Skeletal muscle tissue (tissue), 4 donors: ENCODE measurements around the gene CAMKK1. TPM values are rescaled to one million over a fixed set of nuclear protein-coding genes. Genes with fewer than 3 reads are reported as not detected.
A peak's percentile ranks its signal among the peaks of the same experiment; 100 is the strongest.

ENCODE experiments used
- H3K27ac ChIP-seq: one replicate; pipeline ENCODE4 v1.7.0; 2013; ENCODE audit warnings: mild to moderate bottlenecking, low read depth, low read length, inconsistent platforms
- H3K27me3 ChIP-seq, 3 donors: one replicate each; pipeline ENCODE4 v1.7.0; 2013; ENCODE audit warnings: low read length in 3 of 3; ENCODE audit not compliant: control insufficient read depth in 3 of 3, insufficient read depth in 3 of 3
- H3K36me3 ChIP-seq, 3 donors: one replicate each; pipeline ENCODE4 v1.7.0; 2013; ENCODE audit warnings: low read length in 3 of 3; ENCODE audit not compliant: control insufficient read depth in 3 of 3, insufficient read depth in 3 of 3
- H3K4me1 ChIP-seq, 3 donors: one replicate each; pipeline ENCODE4 v1.7.0; 2013; ENCODE audit warnings: low read length in 3 of 3, mild to moderate bottlenecking in 3 of 3; ENCODE audit not compliant: control insufficient read depth in 3 of 3, insufficient read depth in 3 of 3
- H3K4me3 ChIP-seq, 3 donors: one replicate each; pipeline ENCODE4 v1.7.0; 2013; ENCODE audit warnings: low read length in 3 of 3
- H3K9ac ChIP-seq, 3 donors: one replicate each; pipeline ENCODE4 v1.7.0; 2013; ENCODE audit warnings: low read length in 3 of 3, mild to moderate bottlenecking in 3 of 3, moderate library complexity in 2 of 3, low read depth in 1 of 3
- H3K9me3 ChIP-seq, 3 donors: one replicate each; pipeline ENCODE4 v1.7.0; 2013; ENCODE audit warnings: low read length in 3 of 3; ENCODE audit not compliant: control insufficient read depth in 3 of 3
- total RNA-seq: library from RNA; depleted of rRNA; stranded (reverse); fragments of >200 nt; gene quantifications from one replicate; pipeline ENCODE4 v1.2.3, GENCODE V29; 2014
- donor health status: Osteomylitis.

CAMKK1 gene
- total RNA-seq, 1 donor from 2014 or later: 4.2 TPM

- H3K27ac ChIP-seq: no peak overlapping the region
- H3K36me3 ChIP-seq: no peaks in the 10 kb centered on the region
- H3K4me1 ChIP-seq: peaks cover 25 to 31% (median 27%) of the 10 kb centered on the region in 3 donors
- H3K9ac ChIP-seq: no peak overlapping the region
- H3K9me3 ChIP-seq: no peaks in the 10 kb centered on the region
- H3K27me3 ChIP-seq: no peaks in the 10 kb centered on the region
- no peak overlapping the region for H3K4me3 ChIP-seq
Observed at GRCh38 chr17:3897731-3898130, 4.9 kb upstream of the CAMKK1 start.

GRCh38 chr17:3896968-3897235 is 4.0 kb upstream of the CAMKK1 start:
- Histone ChIP-seq H3K4me3 (no peak overlapping the region), H3K9me3 (no peaks in the 10 kb centered on the region), H3K27ac (no peak overlapping the region), H3K36me3 (no peaks in the 10 kb centered on the region), H3K4me1 (peaks cover 27 to 37% (median 30%) of the 10 kb centered on the region in 3 donors), H3K27me3 (no peaks in the 10 kb centered on the region), H3K9ac (no peak overlapping the region)

GRCh38 chr17:3896108-3896967 is 3.5 kb upstream of the CAMKK1 start:
- no peak overlapping the region for H3K27ac ChIP-seq

GRCh38 chr17:3895354-3895753 is 2.5 kb upstream of the CAMKK1 start:
- H3K9ac ChIP-seq: no peak overlapping the region
- H3K36me3 ChIP-seq: no peaks in the 10 kb centered on the region
- no peak overlapping the region for H3K4me3 ChIP-seq
- H3K4me1 ChIP-seq: peaks cover 33 to 48% (median 43%) of the 10 kb centered on the region in 3 donors
- H3K27me3 ChIP-seq: no peaks in the 10 kb centered on the region
- H3K27ac ChIP-seq: peak overlapping the region; percentile 77
- no peaks in the 10 kb centered on the region for H3K9me3 ChIP-seq

More at GRCh38 chr17:3896108-3896967, 3.5 kb upstream of the CAMKK1 start:
- H3K9me3 ChIP-seq: no peaks in the 10 kb centered on the region
- H3K9ac ChIP-seq: no peak overlapping the region
- H3K4me3 ChIP-seq: no peak overlapping the region
- no peaks in the 10 kb centered on the region for H3K27me3 ChIP-seq
- H3K4me1 ChIP-seq: peaks cover 31 to 43% (median 34%) of the 10 kb centered on the region in 3 donors
- no peaks in the 10 kb centered on the region for H3K36me3 ChIP-seq

GRCh38 chr17:3894911-3895343 is 2.1 kb upstream of the CAMKK1 start:
- Histone ChIP-seq H3K4me3 (no peak overlapping the region), H3K36me3 (no peaks in the 10 kb centered on the region), H3K4me1 (peaks cover 37 to 53% (median 47%) of the 10 kb centered on the region in 3 donors), H3K27ac (peak overlapping the region; percentile 77), H3K9me3 (no peaks in the 10 kb centered on the region), H3K27me3 (no peaks in the 10 kb centered on the region), H3K9ac (no peak overlapping the region)

GRCh38 chr17:3894188-3894587 is 1.3 kb upstream of the CAMKK1 start:
- Histone ChIP-seq H3K4me3 (peak overlapping the region in 1 of 3 donors; percentile 31), H3K4me1 (peaks cover 42 to 60% (median 55%) of the 10 kb centered on the region in 3 donors), H3K27me3 (no peaks in the 10 kb centered on the region)

GRCh38 chr17:3893720-3894116 is 865 bp upstream of the CAMKK1 start:
- Histone ChIP-seq H3K9ac (peak overlapping the region in 2 of 3 donors; percentile 76 to 78), H3K4me3 (peak overlapping the region; percentile 56 to 79 (median 75)), H3K27me3 (no peaks in the 10 kb centered on the region), H3K36me3 (no peaks in the 10 kb centered on the region), H3K27ac (peak overlapping the region; percentile 77), H3K4me1 (peaks cover 47 to 64% (median 60%) of the 10 kb centered on the region in 3 donors), H3K9me3 (no peaks in the 10 kb centered on the region)

More at GRCh38 chr17:3894188-3894587, 1.3 kb upstream of the CAMKK1 start:
- peak overlapping the region; percentile 77 for H3K27ac ChIP-seq
- no peaks in the 10 kb centered on the region for H3K36me3 ChIP-seq
- peak overlapping the region in 1 of 3 donors; percentile 8 for H3K9ac ChIP-seq
- H3K9me3 ChIP-seq: no peaks in the 10 kb centered on the region

GRCh38 chr17:3892095-3892998 is 506 bp downstream of the CAMKK1 start:
- H3K4me3 ChIP-seq: peak overlapping the region; percentile 38 to 72 (median 67)
- H3K27ac ChIP-seq: no peak overlapping the region
- H3K9ac ChIP-seq: peak overlapping the region in 2 of 3 donors; percentile 32 to 64
- H3K36me3 ChIP-seq: no peaks in the 10 kb centered on the region
- no peaks in the 10 kb centered on the region for H3K9me3 ChIP-seq
- no peaks in the 10 kb centered on the region for H3K27me3 ChIP-seq
- peaks cover 51 to 76% (median 72%) of the 10 kb centered on the region in 3 donors for H3K4me1 ChIP-seq

GRCh38 chr17:3891626-3892094 is 1.2 kb downstream of the CAMKK1 start:
- Histone ChIP-seq H3K9ac (peak overlapping the region in 1 of 3 donors; percentile 64), H3K27ac (no peak overlapping the region), H3K27me3 (no peaks in the 10 kb centered on the region), H3K4me1 (peaks cover 55 to 82% (median 79%) of the 10 kb centered on the region in 3 donors), H3K36me3 (no peaks in the 10 kb centered on the region), H3K4me3 (peak overlapping the region; percentile 7 to 72 (median 67)), H3K9me3 (no peaks in the 10 kb centered on the region)
